Subcutaneous adipose tissue (tissue), 4 donors: ENCODE results near the gene CACNA1G. TPM values are rescaled to one million over a fixed set of nuclear protein-coding genes. Genes with fewer than 3 reads are reported as not detected.

Experiments used
- CTCF ChIP-seq: fragments of 450-650 bp; IDR thresholded peaks from one replicate; pipeline ENCODE4 v1.5.1; 2016; ENCODE audit warnings: low read depth, mild to moderate bottlenecking, control low read depth, antibody characterized with exemption, moderate library complexity
- total RNA-seq, 4 donors: library from RNA; depleted of rRNA; stranded (reverse); fragments of >200 nt; gene quantifications; one replicate each; pipeline ENCODE4 v1.1.0, GENCODE V29; 2016

The CACNA1G gene
- total RNA-seq, 4 donors from 2014 or later = 0.17 to 0.44 TPM; not detected in 2

- TF ChIP-seq CTCF = no peak
Observed at GRCh38 chr17:50607522-50608175, 47.1 kb downstream of the CACNA1G start.

- TF ChIP-seq CTCF = no peak
Observed at GRCh38 chr17:50608700-50609379, 48.3 kb downstream of the CACNA1G start.

GRCh38 chr17:50609380-50610074 lies 49.0 kb downstream of the CACNA1G start:
- no peak for TF ChIP-seq CTCF

DNA sequence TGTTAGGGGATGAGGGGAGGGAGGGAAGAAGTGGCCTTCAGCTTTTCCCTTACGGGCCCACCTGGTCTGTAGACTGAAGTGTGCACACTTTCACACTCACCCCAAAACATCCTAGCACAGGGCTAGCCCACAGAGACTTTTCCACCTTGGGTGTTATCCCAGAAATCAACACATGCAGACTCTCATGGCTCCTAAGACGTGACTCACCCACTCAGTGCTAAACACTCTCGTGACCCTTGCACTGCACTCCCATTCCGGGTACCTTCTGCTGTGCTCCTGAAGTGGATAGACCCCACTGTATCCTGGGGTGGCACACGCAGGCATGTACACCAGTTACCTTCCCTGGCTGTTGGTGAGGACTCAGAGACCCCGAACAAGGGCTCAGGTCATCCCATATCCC lies 51.1 kb downstream of the CACNA1G start:
- no peak for TF ChIP-seq CTCF

DNA sequence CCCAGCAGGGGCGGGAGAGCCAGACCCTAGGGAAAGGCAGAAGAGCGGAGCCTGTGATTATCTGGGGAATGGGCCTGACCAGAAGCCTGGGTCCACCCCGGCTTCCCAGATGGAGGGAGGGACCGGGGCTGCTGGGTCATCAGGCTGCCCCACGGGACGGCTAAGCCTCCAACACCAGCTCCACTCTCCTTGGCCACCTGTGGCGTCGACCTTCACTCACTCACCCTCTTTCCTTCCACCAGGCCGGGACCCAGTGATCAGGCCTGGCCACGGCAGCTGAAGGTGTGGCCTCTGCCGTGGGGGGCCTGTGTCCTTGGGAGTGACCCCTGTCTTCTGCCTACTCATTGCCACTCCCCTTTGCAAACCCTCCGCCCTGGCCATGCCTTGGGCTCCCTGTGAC lies 51.8 kb downstream of the CACNA1G start:
- TF ChIP-seq CTCF = no peak

DNA sequence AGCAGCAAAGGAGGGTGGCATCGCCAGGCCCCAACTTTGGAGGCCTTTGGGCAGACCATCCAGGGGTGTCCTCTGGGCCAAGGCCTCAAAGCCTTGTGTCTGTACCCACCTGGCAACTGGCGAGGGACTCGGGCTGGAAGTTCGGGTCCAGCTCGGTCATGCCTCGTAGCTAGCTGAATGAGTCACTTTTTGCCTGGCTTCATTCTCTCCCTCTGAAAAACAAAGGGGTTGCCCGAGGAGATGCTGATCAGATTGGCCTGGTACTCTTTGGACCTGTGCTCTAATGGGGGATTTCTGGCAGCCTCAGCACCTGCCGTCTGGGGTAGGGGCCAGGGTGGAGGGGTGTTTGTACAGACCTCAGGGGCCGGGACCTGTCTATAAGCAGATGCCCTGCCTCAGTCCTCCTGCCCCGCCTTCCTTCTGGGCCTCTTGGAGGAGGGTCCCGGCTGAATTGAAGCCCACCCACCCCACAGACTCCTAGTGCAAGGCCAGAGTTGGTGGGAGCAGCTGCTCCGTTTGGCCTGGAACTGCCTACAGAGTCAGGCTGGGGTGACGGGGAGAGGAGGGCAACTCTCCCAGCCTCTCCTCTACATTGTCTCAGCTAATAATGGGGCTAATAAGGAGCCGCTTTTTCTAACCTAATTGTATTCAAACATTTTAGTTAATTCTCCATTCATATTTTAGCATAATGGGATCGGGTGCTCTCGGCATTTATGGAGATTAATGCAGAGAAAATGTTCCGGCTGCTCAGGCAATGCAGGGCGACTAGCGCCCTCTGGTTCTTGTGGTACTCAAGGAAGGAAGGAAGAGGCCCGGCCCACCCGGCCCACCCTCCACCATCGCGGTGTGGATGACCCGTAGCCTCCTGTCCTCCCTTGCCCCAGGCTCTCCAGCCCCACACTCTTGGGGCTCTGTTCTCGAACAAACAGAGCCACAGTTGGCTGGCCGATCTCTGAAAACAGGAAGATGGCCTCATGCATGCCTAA lies 52.8 kb downstream of the CACNA1G start:
- no peak for TF ChIP-seq CTCF
